Cardiac fibroblast (primary cell): ENCODE measurements around the gene TMX2.
A peak's percentile ranks its signal among the peaks of the same experiment; 100 is the strongest.

ENCODE experiments used
- DNase-seq, 2 donors: peaks; one replicate each; pipeline versions ENCODE4 v3.0.0 to v3.0.0-alpha.2; 2010; ENCODE audit warnings: low read depth in 2 of 2
- H3K4me3 ChIP-seq, 2 donors: replicated peaks in 1 of 2; 1 replicate in 1 of 2; 2 replicates in 1 of 2; pipeline ENCODE4 v1.5.1; 2011; ENCODE audit warnings: low read depth in 2 of 2, low read length in 2 of 2, mild to moderate bottlenecking in 2 of 2, moderate library complexity in 1 of 2
- CTCF ChIP-seq: IDR thresholded peaks from one replicate; pipeline ENCODE4 v1.5.1; 2011; ENCODE audit warnings: low read depth, mild to moderate bottlenecking, low read length, inconsistent platforms

Gene TMX2

GRCh38 chr11:57751676-57752253 lies 39.4 kb downstream of the TMX2 start, which contains the start of gene BTBD18:
BTBD18 (minus strand) TSS chr11:57751819; CDS start chr11:57751188, 631 bp downstream.
- TF ChIP-seq CTCF = peak; percentile 59
- no peak within 1 kb of the TSS for H3K4me3 ChIP-seq
- DNase-seq = peak; percentile 74 to 78

GRCh38 chr11:57752954-57753353 lies 40.6 kb downstream of the TMX2 start:
- no peak overlapping the region for H3K4me3 ChIP-seq
- no peak for TF ChIP-seq CTCF
- DNase-seq = no peak

- no peak for TF ChIP-seq CTCF
- H3K4me3 ChIP-seq = no peak overlapping the region
- DNase-seq = no peak
These were observed 45.8 kb downstream of the TMX2 start for GRCh38 chr11:57758174-57758573.

DNA sequence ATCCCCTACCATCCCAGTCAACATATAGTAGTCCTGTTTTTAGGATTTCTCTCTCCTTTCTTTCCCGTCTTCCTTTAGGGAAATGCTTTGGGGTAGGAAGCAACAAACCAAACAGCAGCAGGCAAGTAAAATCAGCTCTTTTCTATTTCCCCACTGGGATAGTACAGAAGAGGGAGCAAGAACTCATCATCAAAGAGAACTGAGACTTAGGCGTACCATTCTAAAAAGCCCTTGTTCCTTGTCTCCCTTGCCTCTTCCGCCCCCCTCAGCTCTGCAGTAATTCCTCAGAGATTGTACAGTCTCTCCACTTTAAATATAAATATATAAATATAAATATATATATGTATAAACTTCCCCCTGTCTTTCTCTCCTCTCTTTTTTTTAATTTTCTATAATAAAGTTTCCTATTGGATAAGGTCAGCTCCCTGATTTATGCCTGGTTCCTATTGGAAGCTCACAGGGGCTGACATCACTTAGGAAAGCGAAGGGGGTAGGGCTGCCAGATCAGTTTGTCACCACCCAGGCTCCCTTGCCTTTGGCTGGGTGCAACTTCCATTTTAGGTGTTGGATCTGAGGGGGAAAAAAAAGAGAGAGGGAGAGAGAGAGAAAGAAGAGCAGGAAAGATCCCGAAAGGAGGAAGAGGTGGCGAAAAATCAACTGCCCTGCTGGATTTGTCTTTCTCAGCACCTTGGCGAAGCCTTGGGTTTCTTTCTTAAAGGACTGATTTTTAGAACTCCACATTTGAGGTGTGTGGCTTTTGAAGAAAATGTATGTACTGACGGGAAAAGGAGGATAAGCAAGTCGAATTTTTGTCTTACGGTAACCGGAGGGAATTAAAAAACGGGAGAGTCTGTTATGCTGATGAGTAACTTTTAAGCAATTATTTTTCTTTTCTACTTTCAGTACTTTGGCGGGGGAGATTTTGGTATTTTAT lies 49.2 kb downstream of the TMX2 start, which contains the start of gene CTNND1:
Gene CTNND1 (plus strand): TSS at position 502 of the 934 bp plus-strand sequence. CDS start 29,677 bp downstream, outside the sequence.
- TF ChIP-seq CTCF = peak; percentile 2
- DNase-seq = peak; percentile 99
- peak within 1 kb of the TSS; percentile 65 to 75 for H3K4me3 ChIP-seq

- no peak for TF ChIP-seq CTCF
- DNase-seq = peak in 1 of 2 donors; percentile 28
- peak overlapping the region; percentile 65 to 75 for H3K4me3 ChIP-seq
These were observed 50.0 kb downstream of the TMX2 start for GRCh38 chr11:57762235-57762861.

GRCh38 chr11:57763568-57763967 lies 51.2 kb downstream of the TMX2 start:
- DNase-seq = peak; percentile 54 to 61
- TF ChIP-seq CTCF = peak; percentile 51
- peak overlapping the region; percentile 65 to 75 for H3K4me3 ChIP-seq
